HepG2 (cell line): ENCODE data around the gene BAIAP2L1. TPM values are rescaled to one million over a fixed set of nuclear protein-coding genes. Genes with fewer than 3 reads are reported as not detected.

Experiments
- ATAC-seq: fragments of 200-7000 bp; cut with Tn5 transposase; 3 replicates; pipeline ENCODE4 v1.9.1; 2020; ENCODE audit warnings: mild to moderate bottlenecking, moderate library complexity
- BruUV-seq: library from RNA; stranded (reverse); fragments of 400-500 nt; replicated peaks from 2 replicates; lab custom pipeline; 2021; lab: Mats Ljungman, UMichigan
- CTCF ChIA-PET: fragments of 300-600 bp; formaldehyde crosslinking; extraction: SDS; loops from one replicate; lab custom pipeline; 2021; ENCODE audit warnings: low total read pairs, inconsistent platforms, low intra/inter-chr PET ratio; lab: Yijun Ruan, JAX
- POLR2A ChIA-PET: fragments of 350-600 bp; sonication (Branson Sonifier 250); formaldehyde crosslinking; loops from one replicate; lab custom pipeline; 2020; ENCODE audit warnings: antibody characterized with exemption, inconsistent platforms; lab: Yijun Ruan, JAX
- DNase-seq: peaks from one replicate; pipeline ENCODE4 v3.0.0-alpha.2; 2015; ENCODE audit warnings: low spot score
- FAIRE-seq: peaks from 3 replicates; lab custom pipeline; 2011; peaks lifted over from hg19 to GRCh38; lab: Jason Lieb, UNC
- H2AFZ ChIP-seq: one replicate; pipeline ENCODE4 v1.6.1; 2011; ENCODE audit warnings: low read length, inconsistent platforms
- H3K27ac ChIP-seq: fragments of 300-600 bp; 3 replicates; pipeline ENCODE4 v1.8.0; 2011; ENCODE audit warnings: mixed run types, mild to moderate bottlenecking, mixed read lengths, low read length, inconsistent platforms; ENCODE audit not compliant: insufficient read depth; ENCODE audit errors: extremely low read length
- H3K27me3 ChIP-seq, 2 experiments: fragments of 200-600 bp in 1 of 2; 2 replicates in 1 of 2; 3 replicates in 1 of 2; pipeline versions ENCODE4 v1.6.0 to v1.8.0; 2011; ENCODE audit warnings: low read length in 2 of 2, mild to moderate bottlenecking in 2 of 2, moderate library complexity in 2 of 2, inconsistent platforms in 1 of 2; ENCODE audit not compliant: insufficient read depth in 2 of 2, control insufficient read depth in 1 of 2
- H3K36me3 ChIP-seq, 2 experiments: fragments of 200-600 bp in 1 of 2; replicated peaks in 1 of 2; 2 replicates in 1 of 2; 3 replicates in 1 of 2; pipeline versions ENCODE4 v1.5.1 to v1.8.0; 2011; ENCODE audit warnings: low read length in 2 of 2, inconsistent platforms in 1 of 2; ENCODE audit not compliant: insufficient read depth in 2 of 2, control insufficient read depth in 1 of 2
- H3K4me1 ChIP-seq: 2 replicates; pipeline ENCODE4 v1.5.1; 2012; ENCODE audit warnings: low read length, inconsistent platforms; ENCODE audit not compliant: insufficient read depth
- H3K4me2 ChIP-seq: 2 replicates; pipeline ENCODE4 v1.6.0; 2011; ENCODE audit warnings: low read depth, low read length, inconsistent platforms
- H3K4me3 ChIP-seq, 3 experiments: fragments of 200-600 bp in 1 of 3; sonication (generic), shearing (Covaris generic) in 1 of 3; replicated peaks in 1 of 3; 2 replicates each; pipeline ENCODE4 v1.5.1; 2011 to 2016; ENCODE audit warnings: low read length in 3 of 3, inconsistent platforms in 2 of 3, low read depth in 2 of 3, mild to moderate bottlenecking in 2 of 3, control low read depth in 1 of 3, mixed read lengths in 1 of 3; ENCODE audit not compliant: insufficient read depth in 1 of 3
- H3K79me2 ChIP-seq: one replicate; pipeline ENCODE4 v1.6.1; 2011; ENCODE audit warnings: low read length, inconsistent platforms; ENCODE audit not compliant: insufficient read depth
- H3K9ac ChIP-seq: 2 replicates; pipeline ENCODE4 v1.6.0; 2011; ENCODE audit warnings: mild to moderate bottlenecking, low read depth, low read length, inconsistent platforms; ENCODE audit not compliant: insufficient read depth
- H3K9me3 ChIP-seq: 2 replicates; pipeline ENCODE4 v1.5.1; 2012; ENCODE audit warnings: mild to moderate bottlenecking, low read length
- H4K20me1 ChIP-seq: 2 replicates; pipeline ENCODE4 v1.6.0; 2011; ENCODE audit warnings: inconsistent platforms, mild to moderate bottlenecking, low read length, moderate library complexity; ENCODE audit not compliant: insufficient read depth
- BCL6 ChIP-seq: IDR thresholded peaks from 2 replicates; pipeline ENCODE4 v1.6.1; 2016; ENCODE audit warnings: missing genetic modification reagents, missing compliant biosample characterization
- CENPT ChIP-seq: sonication (generic); formaldehyde crosslinking; IDR thresholded peaks from 2 replicates; pipeline ENCODE4 v1.8.0; 2022; ENCODE audit warnings: low read depth, mild to moderate bottlenecking, moderate library complexity, missing genetic modification reagents
- FOXA3 ChIP-seq: IDR thresholded peaks from 2 replicates; pipeline ENCODE4 v1.6.1; 2016; ENCODE audit warnings: missing genetic modification reagents, missing compliant biosample characterization
- GTF3A ChIP-seq: sonication (generic); formaldehyde crosslinking; conservative IDR thresholded peaks from 2 replicates; pipeline ENCODE4 v1.4.0; 2020; ENCODE audit warnings: mild to moderate bottlenecking, missing genetic modification reagents
- KDM6A ChIP-seq: IDR thresholded peaks from 2 replicates; pipeline ENCODE4 v1.6.1; 2016; ENCODE audit warnings: low read depth
- KLF9 ChIP-seq: IDR thresholded peaks from 2 replicates; pipeline ENCODE4 v1.6.1; 2016; ENCODE audit warnings: low read depth
- MAFF ChIP-seq: IDR thresholded peaks from 2 replicates; pipeline ENCODE4 v1.6.1; 2011; ENCODE audit warnings: low read depth, low read length, improper control_type of control experiment
- MAZ ChIP-seq, 2 experiments: sonication (generic) in 1 of 2; formaldehyde crosslinking in 1 of 2; IDR thresholded peaks; 2 replicates each; pipeline versions ENCODE4 v1.5.0 to v1.6.1; 2012 to 2020; ENCODE audit warnings: low read depth in 2 of 2, mild to moderate bottlenecking in 2 of 2, borderline replicate concordance in 1 of 2, improper control_type of control experiment in 1 of 2, low read length in 1 of 2, missing genetic modification reagents in 1 of 2, moderate library complexity in 1 of 2
- NKX3-1 ChIP-seq: sonication (generic); formaldehyde crosslinking; IDR thresholded peaks from 2 replicates; pipeline ENCODE4 v1.5.0; 2020; ENCODE audit warnings: missing genetic modification reagents
- TOPORS ChIP-seq: sonication (generic); formaldehyde crosslinking; IDR thresholded peaks from 2 replicates; pipeline ENCODE4 v1.8.0; 2023; ENCODE audit warnings: mild to moderate bottlenecking, missing genetic modification reagents
- ZBTB38 ChIP-seq: sonication (generic); formaldehyde crosslinking; IDR thresholded peaks from 2 replicates; pipeline ENCODE4 v1.5.1; 2020; ENCODE audit warnings: mild to moderate bottlenecking, missing genetic modification reagents
- ZBTB7A ChIP-seq: sonication (generic); formaldehyde crosslinking; IDR thresholded peaks from 2 replicates; pipeline ENCODE4 v1.8.0; 2022; ENCODE audit warnings: mild to moderate bottlenecking, missing genetic modification reagents
- ZNF101 ChIP-seq: sonication (generic); formaldehyde crosslinking; IDR thresholded peaks from 2 replicates; pipeline ENCODE4 v1.4.0; 2020; ENCODE audit warnings: mild to moderate bottlenecking, low read depth, missing genetic modification reagents, borderline replicate concordance
- ZNF296 ChIP-seq: sonication (generic); formaldehyde crosslinking; conservative IDR thresholded peaks from 2 replicates; pipeline ENCODE4 v1.5.0; 2020; ENCODE audit warnings: mild to moderate bottlenecking, missing genetic modification reagents
- ZNF496 ChIP-seq: sonication (generic); formaldehyde crosslinking; IDR thresholded peaks from 2 replicates; pipeline ENCODE4 v1.8.1; 2023; ENCODE audit warnings: mild to moderate bottlenecking, moderate library complexity, missing genetic modification reagents; ENCODE audit not compliant: insufficient replicate concordance
- ZNF572 ChIP-seq: sonication (generic); formaldehyde crosslinking; IDR thresholded peaks from 2 replicates; pipeline ENCODE4 v1.5.1; 2020; ENCODE audit warnings: mild to moderate bottlenecking, missing genetic modification reagents
- ZNF577 ChIP-seq: sonication (generic); formaldehyde crosslinking; IDR thresholded peaks from 2 replicates; pipeline ENCODE4 v1.4.0; 2020; ENCODE audit warnings: mild to moderate bottlenecking, low read depth, missing genetic modification reagents, borderline replicate concordance
- ZNF614 ChIP-seq: IDR thresholded peaks from 2 replicates; pipeline ENCODE4 v1.6.1; 2018; ENCODE audit warnings: missing biosample characterization, missing genetic modification reagents, inconsistent platforms, borderline replicate concordance
- ZNF724P ChIP-seq: sonication (generic); formaldehyde crosslinking; IDR thresholded peaks from 2 replicates; pipeline ENCODE4 v1.8.0; 2022; ENCODE audit warnings: missing genetic modification reagents, borderline replicate concordance
- ZNF766 ChIP-seq: sonication (generic); formaldehyde crosslinking; IDR thresholded peaks from 2 replicates; pipeline ENCODE4 v1.5.0; 2020; ENCODE audit warnings: missing genetic modification reagents, borderline replicate concordance
- ZNF792 ChIP-seq: IDR thresholded peaks from 2 replicates; pipeline ENCODE4 v1.6.1; 2016
- WGBS: methylation state at CpG from one replicate; pipeline ENCODE4 v1.1.6; 2017; ENCODE audit warnings: low lambda C conversion rate; 5-methylcytosine and 5-hydroxymethylcytosine counted together
- in situ Hi-C: cut with HindIII; loops from 2 replicates; pipeline ENCODE4 v1.10.0; 2017; ENCODE audit warnings: low pct_unique_long_range_greater_than_20kb; ENCODE audit not compliant: extremely low pct_ligation_motif_present
- intact Hi-C: fragments of 100-400 bp; cut with micrococcal nuclease; formaldehyde crosslinking; loops from one replicate; pipeline ENCODE4 v1.10.0; 2022; ENCODE audit not compliant: unreplicated experiment
- polyA plus RNA-seq, 8 experiments: library from polyadenylated mRNA; depleted of rRNA in 3 of 8; stranded (reverse) in 7 of 8; unstranded in 1 of 8; fragments of >200 nt; fragmentation: Illumina TruSeq in 4 of 8; extraction: Trizol in 4 of 8; gene quantifications; 2 replicates each; pipeline versions ENCODE4 v1.2.1 to v1.2.3, GENCODE V29; 2011 to 2016; ENCODE audit warnings: low read depth in 4 of 8, missing spikeins in 1 of 8, mixed read lengths in 1 of 8; ENCODE audit not compliant: insufficient read depth in 1 of 8
- total RNA-seq, 5 experiments: library from RNA; depleted of rRNA; stranded (reverse); fragments of >200 nt; fragmentation: Illumina TruSeq; extraction: Trizol; gene quantifications; 2 replicates each; pipeline ENCODE4 v1.2.3, GENCODE V29; 2016; ENCODE audit warnings: low read depth in 1 of 5
- TF ChIP-seq, protein P1 (sequence below), 2 experiments: fragments of 450-650 bp in 1 of 2; sonication (generic) in 1 of 2; formaldehyde crosslinking; IDR thresholded peaks; 2 replicates each; pipeline versions ENCODE4 v1.5.0 to v1.8.0; 2020 to 2022; ENCODE audit warnings: mild to moderate bottlenecking in 1 of 2, missing genetic modification reagents in 1 of 2
- TF ChIP-seq, protein P2 (sequence below): sonication (generic); formaldehyde crosslinking; IDR thresholded peaks from 2 replicates; pipeline ENCODE4 v1.8.0; 2022; ENCODE audit warnings: mild to moderate bottlenecking, missing genetic modification reagents, borderline replicate concordance

The BAIAP2L1 gene
- total and polyA plus RNA-seq, 2 of the 13 experiments (the other 11 are each of a cell fraction or from before 2014, with no cell fraction given) = 13.0 to 21.5 TPM

DNA sequence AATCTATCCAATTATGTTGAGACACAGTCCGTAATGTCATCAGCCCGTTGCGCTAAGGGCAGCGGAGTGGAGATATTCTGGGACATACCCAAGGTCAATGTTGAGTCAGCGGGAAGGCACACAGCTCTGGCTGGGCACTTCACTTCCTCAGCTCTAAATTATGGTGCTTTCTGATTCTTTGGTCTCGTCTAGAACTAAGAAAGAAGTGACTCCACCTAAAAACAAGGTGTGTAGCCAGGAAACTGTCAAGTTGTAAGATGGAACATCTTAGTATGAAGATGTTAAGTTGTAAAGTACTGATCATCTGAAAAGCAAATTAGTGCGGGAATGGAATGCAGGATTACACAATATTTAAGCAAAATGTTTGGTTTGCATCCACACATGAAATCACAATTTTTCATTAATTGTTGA is 43.1 kb downstream of the BAIAP2L1 start:
- H3K36me3 ChIP-seq = peaks cover 4 to 9% of the 10 kb centered on the region in 2 experiments; a peak in 3 of 5 replicates
- no peak overlapping the region for H2AFZ ChIP-seq
- H3K4me3 ChIP-seq = no peak overlapping the region; a peak in 1 of 6 replicates
- H3K79me2 ChIP-seq = no peaks in the 10 kb centered on the region
- ChIA-PET CTCF (no interaction called here), POLR2A (interaction anchor here (0.6 to 1.3 kb wide), 3 partner anchors 43 to 72 kb away, joined by 3 to 4 read pairs (median 3); partner anchors contain the start of gene BAIAP2L1)
- intact Hi-C loops = no loop called here
- FAIRE-seq = peak; percentile 77
- ATAC-seq = peak; percentile 68
- no peaks in the 10 kb centered on the region for H3K27me3 ChIP-seq
- BruUV-seq = no TSS peak
- peak; percentile 72 for DNase-seq
- H3K9me3 ChIP-seq = no peaks in the 10 kb centered on the region
- peak overlapping the region; percentile 42 for H3K4me2 ChIP-seq
- peaks cover 10% of the 10 kb centered on the region; the same call in 1 of the 2 replicates for H4K20me1 ChIP-seq
- 19% methylated on average over 7 of the region's 7 CpGs for WGBS
- H3K9ac ChIP-seq = peak overlapping the region; percentile 8; the same call in 1 of the 2 replicates
- peak overlapping the region; percentile 48 for H3K27ac ChIP-seq
- H3K4me1 ChIP-seq = peaks cover 44% of the 10 kb centered on the region
- in situ Hi-C loops = no loop called here
- TF ChIP-seq ZNF296 (CRISPR knock-in tag) = no peak
- no peak for TF ChIP-seq ZNF577 (CRISPR knock-in tag)
- TF ChIP-seq CENPT = no peak
- TF ChIP-seq ZNF792 (CRISPR knock-in tag) = no peak
- TF ChIP-seq ZBTB38 (CRISPR knock-in tag) = 0 out of 2 replicates have a peak, but pooled peaks have one; percentile 26
- TF ChIP-seq ZNF614 (CRISPR knock-in tag) = 0 out of 2 replicates have a peak, but pooled peaks have one; percentile 20
- TF ChIP-seq BCL6 (CRISPR knock-in tag) = peak; percentile 31; the same call in 1 of the 2 replicates
- TF ChIP-seq ZNF101 (CRISPR knock-in tag) = no peak
- TF ChIP-seq MAFF = peak; percentile 65; the same call in 1 of the 2 replicates
- TF ChIP-seq GTF3A = no peak
- no peak for TF ChIP-seq KDM6A (CRISPR knock-in tag)
- TF ChIP-seq FOXA3 (CRISPR knock-in tag) = peak; percentile 56
- no peak for TF ChIP-seq ZNF496 (CRISPR knock-in tag)
- no peak for TF ChIP-seq ZBTB7A (CRISPR knock-in tag)
- no peak for TF ChIP-seq TOPORS (CRISPR knock-in tag)
- TF ChIP-seq NKX3-1 (CRISPR knock-in tag) = no peak
- TF ChIP-seq KLF9 (CRISPR knock-in tag) = no peak
- TF ChIP-seq ZNF724P = no peak
- TF ChIP-seq, protein P1, sequence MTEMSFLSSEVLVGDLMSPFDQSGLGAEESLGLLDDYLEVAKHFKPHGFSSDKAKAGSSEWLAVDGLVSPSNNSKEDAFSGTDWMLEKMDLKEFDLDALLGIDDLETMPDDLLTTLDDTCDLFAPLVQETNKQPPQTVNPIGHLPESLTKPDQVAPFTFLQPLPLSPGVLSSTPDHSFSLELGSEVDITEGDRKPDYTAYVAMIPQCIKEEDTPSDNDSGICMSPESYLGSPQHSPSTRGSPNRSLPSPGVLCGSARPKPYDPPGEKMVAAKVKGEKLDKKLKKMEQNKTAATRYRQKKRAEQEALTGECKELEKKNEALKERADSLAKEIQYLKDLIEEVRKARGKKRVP (CRISPR knock-in tag; IDR thresholded peaks at IDR 0.05) = peak in 1 of 2 experiments; percentile 70; a peak in 1 of 4 replicates
- TF ChIP-seq, protein P2, sequence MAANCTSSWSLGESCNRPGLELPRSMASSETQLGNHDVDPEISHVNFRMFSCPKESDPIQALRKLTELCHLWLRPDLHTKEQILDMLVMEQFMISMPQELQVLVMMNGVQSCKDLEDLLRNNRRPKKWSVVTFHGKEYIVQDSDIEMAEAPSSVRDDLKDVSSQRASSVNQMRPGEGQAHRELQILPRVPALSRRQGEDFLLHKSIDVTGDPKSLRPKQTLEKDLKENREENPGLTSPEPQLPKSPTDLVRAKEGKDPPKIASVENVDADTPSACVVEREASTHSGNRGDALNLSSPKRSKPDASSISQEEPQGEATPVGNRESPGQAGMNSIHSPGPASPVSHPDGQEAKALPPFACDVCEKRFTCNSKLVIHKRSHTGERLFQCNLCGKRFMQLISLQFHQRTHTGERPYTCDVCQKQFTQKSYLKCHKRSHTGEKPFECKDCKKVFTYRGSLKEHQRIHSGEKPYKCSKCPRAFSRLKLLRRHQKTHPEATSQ = no peak
- TF ChIP-seq MAZ (IDR thresholded peaks at IDR 0.05; ENCODE audit: borderline replicate concordance, low read depth, low read length) = no peak
- no peak for TF ChIP-seq MAZ (CRISPR knock-in tag; IDR thresholded peaks at IDR 0.05; ENCODE audit: low read depth)
- no peak for TF ChIP-seq ZNF766 (CRISPR knock-in tag)
- TF ChIP-seq ZNF572 (CRISPR knock-in tag) = no peak
